ENCODE data around the gene FANCC. TPM values are rescaled to one million over a fixed set of nuclear protein-coding genes. Genes with fewer than 3 reads are reported as not detected.

Gene FANCC
- total RNA-seq, 1 experiment from 2014 or later, result 25.3 TPM

DNA sequence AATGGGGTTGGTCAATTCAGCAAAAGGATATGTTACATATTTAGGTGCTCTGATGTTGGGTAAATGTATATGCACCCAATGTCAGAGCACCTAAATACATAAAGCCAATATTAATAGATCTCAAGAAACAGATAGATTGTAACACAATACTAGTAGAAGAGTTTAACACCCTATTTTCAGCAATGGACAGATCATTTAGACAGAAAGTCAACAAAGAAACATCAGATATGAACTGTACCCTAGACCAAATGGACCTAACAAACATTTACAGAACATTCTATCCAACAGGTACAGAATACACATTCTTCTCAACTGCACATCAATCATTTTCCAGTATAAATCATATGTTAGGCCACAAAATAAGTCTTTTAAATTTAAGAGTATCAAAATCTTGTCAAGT is 35.2 kb downstream of the FANCC start:
- H3K36me3 ChIP-seq (ENCODE audit: insufficient read depth, low read length, poor library complexity, severe bottlenecking), result no peaks in the 10 kb centered on the region
- no peak overlapping the region for H3K27ac ChIP-seq (ENCODE audit: low read depth, low read length, poor library complexity, severe bottlenecking)
- no peaks in the 10 kb centered on the region for H3K4me1 ChIP-seq (ENCODE audit: insufficient read depth, low read length, poor library complexity, severe bottlenecking)
- TF ChIP-seq, protein P1, sequence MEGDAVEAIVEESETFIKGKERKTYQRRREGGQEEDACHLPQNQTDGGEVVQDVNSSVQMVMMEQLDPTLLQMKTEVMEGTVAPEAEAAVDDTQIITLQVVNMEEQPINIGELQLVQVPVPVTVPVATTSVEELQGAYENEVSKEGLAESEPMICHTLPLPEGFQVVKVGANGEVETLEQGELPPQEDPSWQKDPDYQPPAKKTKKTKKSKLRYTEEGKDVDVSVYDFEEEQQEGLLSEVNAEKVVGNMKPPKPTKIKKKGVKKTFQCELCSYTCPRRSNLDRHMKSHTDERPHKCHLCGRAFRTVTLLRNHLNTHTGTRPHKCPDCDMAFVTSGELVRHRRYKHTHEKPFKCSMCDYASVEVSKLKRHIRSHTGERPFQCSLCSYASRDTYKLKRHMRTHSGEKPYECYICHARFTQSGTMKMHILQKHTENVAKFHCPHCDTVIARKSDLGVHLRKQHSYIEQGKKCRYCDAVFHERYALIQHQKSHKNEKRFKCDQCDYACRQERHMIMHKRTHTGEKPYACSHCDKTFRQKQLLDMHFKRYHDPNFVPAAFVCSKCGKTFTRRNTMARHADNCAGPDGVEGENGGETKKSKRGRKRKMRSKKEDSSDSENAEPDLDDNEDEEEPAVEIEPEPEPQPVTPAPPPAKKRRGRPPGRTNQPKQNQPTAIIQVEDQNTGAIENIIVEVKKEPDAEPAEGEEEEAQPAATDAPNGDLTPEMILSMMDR (conservative IDR thresholded peaks at IDR 0.05; ENCODE audit: low read depth, low read length), result no peak
- no peak for TF ChIP-seq EZH2 (IDR thresholded peaks at IDR 0.05; ENCODE audit: borderline replicate concordance, low read depth, low read length, poor library complexity, severe bottlenecking)
- H3K27me3 ChIP-seq (replicated peaks; ENCODE audit: insufficient read depth, low read depth, low read length, poor library complexity), result no peaks in the 10 kb centered on the region
- intact Hi-C loops (cut with micrococcal nuclease; ENCODE audit: unreplicated experiment), result no loop called here
- BruUV-seq (replicated peaks), result no TSS peak
- DNase-seq (ENCODE audit: low spot score), result no peak
- H3K4me3 ChIP-seq (ENCODE audit: low read depth, low read length, poor library complexity, severe bottlenecking), result no peak overlapping the region
- CTCF ChIA-PET, result no interaction called here
- POLR2A ChIA-PET (ENCODE audit: low non-redundant PET), result no interaction called here
- H3K9me3 ChIP-seq (ENCODE audit: low read depth, low read length, poor library complexity, severe bottlenecking), result peaks cover 27% of the 10 kb centered on the region

DNA sequence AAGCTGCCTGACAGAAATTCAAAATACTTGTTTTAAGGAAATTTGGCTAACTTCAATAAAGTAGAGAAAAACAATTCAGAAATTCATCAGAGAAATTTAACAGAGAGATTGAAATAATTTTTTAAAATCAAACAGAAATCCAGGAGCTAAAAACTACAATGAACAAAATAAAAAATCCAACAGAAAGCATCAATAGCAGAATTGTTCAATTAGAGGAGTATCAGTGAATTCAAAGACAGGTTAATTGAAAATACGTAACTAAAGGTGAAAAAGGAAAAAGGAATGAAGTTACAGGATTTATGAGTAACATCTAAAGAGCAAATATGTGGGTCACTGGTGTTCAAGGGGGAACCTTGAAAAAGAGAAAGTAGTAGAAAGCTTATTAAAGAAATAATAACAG is 36.8 kb downstream of the FANCC start:
- Histone ChIP-seq H3K27ac (ENCODE audit: low read depth, low read length, poor library complexity, severe bottlenecking) (no peak overlapping the region), H3K4me3 (ENCODE audit: low read depth, low read length, poor library complexity, severe bottlenecking) (no peak overlapping the region), H3K4me1 (ENCODE audit: insufficient read depth, low read length, poor library complexity, severe bottlenecking) (no peaks in the 10 kb centered on the region), H3K9me3 (ENCODE audit: low read depth, low read length, poor library complexity, severe bottlenecking) (peaks cover 27% of the 10 kb centered on the region), H3K36me3 (ENCODE audit: insufficient read depth, low read length, poor library complexity, severe bottlenecking) (no peaks in the 10 kb centered on the region), H3K27me3 (replicated peaks; ENCODE audit: insufficient read depth, low read depth, low read length, poor library complexity) (no peaks in the 10 kb centered on the region)
- TF ChIP-seq, protein P1 (conservative IDR thresholded peaks at IDR 0.05; ENCODE audit: low read depth, low read length), result no peak
- no peak for TF ChIP-seq EZH2 (IDR thresholded peaks at IDR 0.05; ENCODE audit: borderline replicate concordance, low read depth, low read length, poor library complexity, severe bottlenecking)
- BruUV-seq (replicated peaks), result no TSS peak
- POLR2A ChIA-PET (ENCODE audit: low non-redundant PET), result no interaction called here
- no peak for DNase-seq (ENCODE audit: low spot score)
- intact Hi-C loops (cut with micrococcal nuclease; ENCODE audit: unreplicated experiment), result no loop called here
- CTCF ChIA-PET, result no interaction called here

DNA sequence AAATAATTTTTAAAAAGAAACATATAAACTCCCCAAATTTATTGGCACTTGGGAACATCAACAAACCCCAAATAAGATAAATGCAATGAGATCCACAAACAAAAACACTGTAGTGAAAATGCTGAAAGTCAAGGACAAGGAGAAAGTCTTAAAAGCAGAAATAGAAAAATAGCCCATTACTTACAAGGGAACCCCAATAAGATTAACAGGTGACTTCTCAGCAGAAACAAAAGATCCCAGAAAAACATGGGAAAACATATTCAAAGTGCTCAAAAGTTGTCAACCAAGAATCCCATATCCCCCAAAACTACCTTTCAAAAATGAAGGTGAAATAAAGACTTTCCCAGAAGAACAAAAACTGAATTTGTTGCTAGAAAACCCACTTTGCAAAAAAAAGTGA is 40.0 kb downstream of the FANCC start:
- CTCF ChIA-PET, result no interaction called here
- Histone ChIP-seq H3K27ac (ENCODE audit: low read depth, low read length, poor library complexity, severe bottlenecking) (no peak overlapping the region), H3K27me3 (replicated peaks; ENCODE audit: insufficient read depth, low read depth, low read length, poor library complexity) (no peaks in the 10 kb centered on the region), H3K4me3 (ENCODE audit: low read depth, low read length, poor library complexity, severe bottlenecking) (no peak overlapping the region), H3K36me3 (ENCODE audit: insufficient read depth, low read length, poor library complexity, severe bottlenecking) (no peaks in the 10 kb centered on the region), H3K4me1 (ENCODE audit: insufficient read depth, low read length, poor library complexity, severe bottlenecking) (no peaks in the 10 kb centered on the region), H3K9me3 (ENCODE audit: low read depth, low read length, poor library complexity, severe bottlenecking) (peaks cover 27% of the 10 kb centered on the region)
- BruUV-seq (replicated peaks), result no TSS peak
- DNase-seq (ENCODE audit: low spot score), result no peak
- intact Hi-C loops (cut with micrococcal nuclease; ENCODE audit: unreplicated experiment), result no loop called here
- POLR2A ChIA-PET (ENCODE audit: low non-redundant PET), result no interaction called here
- no peak for TF ChIP-seq EZH2 (IDR thresholded peaks at IDR 0.05; ENCODE audit: borderline replicate concordance, low read depth, low read length, poor library complexity, severe bottlenecking)
- TF ChIP-seq, protein P1 (conservative IDR thresholded peaks at IDR 0.05; ENCODE audit: low read depth, low read length), result no peak
